DMS 273 treated with DMSO at 0.1 percent for 48 hours (cell line): ENCODE results near the gene ANAPC15.

Experiments used
- DNase-seq: peaks from one replicate; lab custom pipeline; 2025; lab: John Stamatoyannopoulos, UW

Gene ANAPC15

DNA sequence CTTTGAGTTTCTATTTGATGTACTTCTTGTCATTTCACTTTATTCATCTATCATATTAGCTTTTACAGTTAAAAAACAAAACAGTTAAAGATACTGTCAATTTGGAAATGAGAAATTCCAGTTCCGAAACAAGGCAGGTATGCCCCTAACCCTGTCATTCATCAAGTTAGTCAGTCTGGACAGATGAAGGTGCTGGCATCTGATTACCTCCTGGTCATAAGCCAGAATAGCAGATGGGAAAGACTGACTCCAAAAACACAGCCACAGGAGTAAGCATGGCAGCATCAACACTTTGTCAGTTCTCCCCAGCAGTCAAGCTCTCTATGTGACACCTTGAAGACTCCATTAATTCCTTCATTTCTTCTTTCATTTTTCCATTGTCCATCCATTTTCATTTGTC, 27.5 kb downstream of the ANAPC15 start:
- DNase-seq: peak; percentile 67

- DNase-seq: no peak
Observed at GRCh38 chr11:72084076-72084475, 28.4 kb downstream of the ANAPC15 start.

DNA sequence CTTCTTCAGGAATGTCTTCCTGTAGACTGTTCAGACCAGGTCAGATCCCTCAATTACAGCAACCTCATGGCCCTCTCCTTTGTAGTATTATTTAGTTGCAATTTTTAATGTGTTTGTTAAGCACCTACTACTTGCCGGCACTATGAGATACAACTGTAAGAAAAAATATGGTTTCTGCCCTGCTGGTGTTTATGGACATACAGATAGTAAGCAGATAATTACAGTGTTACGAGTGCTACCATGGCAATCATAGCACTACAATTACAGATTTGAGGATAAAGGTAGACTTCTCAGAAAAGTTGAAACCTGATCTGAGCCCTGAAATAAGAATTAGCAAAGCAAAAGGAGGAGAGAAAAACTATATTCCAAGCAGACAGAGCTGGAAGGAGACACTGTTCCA, 29.1 kb downstream of the ANAPC15 start:
- DNase-seq: no peak

- no peak for DNase-seq
Observed at GRCh38 chr11:72081821-72082453, 30.6 kb downstream of the ANAPC15 start.

- no peak for DNase-seq
Observed at GRCh38 chr11:72081184-72081644, 31.3 kb downstream of the ANAPC15 start.

DNA sequence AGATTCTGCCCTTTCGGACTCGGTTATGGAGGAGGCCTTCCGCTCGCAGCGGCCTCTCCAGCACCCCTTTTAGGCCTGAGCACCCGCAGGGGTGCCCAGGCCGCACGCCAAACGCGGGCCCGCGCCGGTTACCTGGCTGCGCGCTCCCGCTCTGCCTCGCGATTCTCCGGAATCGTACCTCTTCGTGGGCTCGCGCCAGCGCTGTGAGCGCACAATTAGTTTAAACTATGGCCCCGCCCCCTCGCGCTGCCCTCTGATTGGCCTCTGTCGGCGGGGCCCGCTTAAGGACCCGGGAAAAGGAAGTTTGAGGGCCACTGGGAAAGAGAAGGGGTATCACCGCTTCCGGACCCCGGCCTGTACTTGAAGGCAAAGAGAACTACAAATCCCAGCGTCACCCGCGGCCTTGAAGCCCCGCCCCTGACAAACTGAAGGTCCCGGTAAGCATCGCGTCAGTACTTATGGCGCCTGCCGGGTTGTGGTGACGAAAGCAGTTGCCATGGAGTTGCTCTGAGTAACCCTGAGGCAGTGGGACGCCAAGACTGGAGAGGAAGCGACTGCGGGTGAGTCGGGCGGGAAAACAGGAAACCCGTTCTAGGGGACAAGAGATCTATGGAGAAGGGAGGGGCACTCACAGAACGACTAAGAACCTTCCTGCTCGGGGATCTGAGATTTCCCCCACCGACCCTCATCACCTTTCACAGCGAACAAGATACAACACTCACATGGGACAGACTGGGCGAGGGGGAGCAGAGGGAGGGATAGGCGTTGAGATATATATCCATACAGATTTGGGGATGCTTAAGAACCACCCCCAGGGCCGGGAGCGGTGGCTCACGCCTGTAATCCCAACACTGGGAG, 31.9 kb downstream of the ANAPC15 start, which contains the start of the genes LRRC51 and NUMA1:
TSS of gene LRRC51 (plus strand) at position 525 of the 858 bp plus-strand sequence. CDS start 8,234 bp downstream, outside the sequence.
TSS of gene NUMA1 (minus strand) at position 217 of the 858 bp plus-strand sequence. CDS start 44,599 bp downstream, outside the sequence.
- DNase-seq: peak; percentile 99

GRCh38 chr11:72079819-72080325, 32.6 kb downstream of the ANAPC15 start:
- peak; percentile 46 for DNase-seq

DNA sequence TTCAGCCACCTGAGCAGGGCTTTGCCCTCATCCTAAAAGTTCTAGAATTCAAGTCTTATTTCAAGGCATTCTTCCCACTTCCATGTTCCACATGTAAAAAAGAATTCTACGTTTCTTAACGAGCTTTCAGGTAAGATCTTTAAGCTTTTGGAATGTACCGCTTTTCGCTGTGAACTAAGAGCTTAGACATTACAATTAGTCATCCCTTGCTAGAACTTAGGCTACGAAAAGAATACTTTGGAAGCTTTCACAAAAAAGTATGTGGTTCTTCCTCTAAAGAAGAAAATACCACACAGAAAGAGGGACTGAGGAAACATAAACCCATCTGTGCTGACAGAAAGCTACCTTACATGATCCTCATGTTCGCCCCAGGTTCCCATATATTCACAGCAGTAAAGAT, 34.0 kb downstream of the ANAPC15 start:
- DNase-seq: no peak

DNA sequence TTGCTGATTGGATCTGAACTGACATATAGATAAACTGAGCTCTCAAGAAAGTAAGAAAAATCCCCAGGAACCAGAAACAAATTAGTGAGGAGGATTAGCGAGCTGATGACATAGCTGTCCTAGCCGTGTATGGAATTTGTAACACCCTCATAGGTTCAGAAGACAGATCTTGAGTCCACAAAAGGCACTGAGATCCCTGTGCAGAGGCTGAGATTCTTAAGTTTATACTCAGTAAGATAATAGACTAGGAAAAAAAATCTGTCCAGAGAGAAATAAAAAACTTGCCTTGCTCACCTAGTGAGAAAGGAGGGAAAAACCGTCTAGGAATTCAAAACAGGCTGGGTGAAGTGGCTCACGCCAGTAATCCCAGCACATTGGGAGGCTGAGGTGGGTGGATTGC, 36.7 kb downstream of the ANAPC15 start:
- no peak for DNase-seq

- no peak for DNase-seq
Observed at GRCh38 chr11:72075109-72075508, 37.4 kb downstream of the ANAPC15 start.

DNA sequence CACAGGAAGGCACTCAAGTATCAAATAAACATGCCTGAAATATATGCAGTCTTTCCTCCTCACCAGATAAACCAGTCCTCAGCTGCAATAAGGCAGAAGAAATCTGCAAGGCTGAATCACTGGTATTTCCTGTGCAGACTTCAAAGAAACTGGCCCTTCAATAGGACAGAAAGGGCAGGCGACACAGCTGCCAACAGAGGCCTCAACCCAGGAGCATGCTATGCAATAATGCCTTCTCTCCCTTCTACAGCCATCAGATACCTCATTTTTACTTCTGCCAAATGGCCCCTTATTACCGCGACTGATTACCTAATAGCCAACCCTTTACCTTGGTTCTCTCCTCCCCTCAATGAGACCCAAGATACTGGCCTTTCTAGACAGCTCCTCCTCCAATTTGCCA, 40.1 kb downstream of the ANAPC15 start:
- no peak for DNase-seq

DNA sequence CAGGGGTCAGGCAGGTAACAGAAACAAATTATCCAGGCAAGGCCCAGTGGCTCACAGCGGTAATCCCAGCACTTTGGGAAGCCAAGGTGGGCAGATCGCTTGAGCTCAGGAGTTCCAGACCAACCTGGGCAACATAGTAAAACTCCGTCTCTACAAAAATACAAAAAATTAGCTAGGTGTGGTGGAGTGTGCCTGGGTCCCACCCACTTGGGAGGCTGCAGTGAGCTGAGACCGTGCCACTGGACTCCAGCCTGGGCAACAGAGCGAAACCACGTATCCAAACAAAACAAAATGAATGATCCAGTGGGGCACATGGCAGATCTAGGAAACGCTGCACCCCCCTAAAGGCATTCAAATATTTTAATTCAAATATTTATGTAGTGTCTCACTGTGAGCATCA, 42.0 kb downstream of the ANAPC15 start:
- DNase-seq: no peak

DNA sequence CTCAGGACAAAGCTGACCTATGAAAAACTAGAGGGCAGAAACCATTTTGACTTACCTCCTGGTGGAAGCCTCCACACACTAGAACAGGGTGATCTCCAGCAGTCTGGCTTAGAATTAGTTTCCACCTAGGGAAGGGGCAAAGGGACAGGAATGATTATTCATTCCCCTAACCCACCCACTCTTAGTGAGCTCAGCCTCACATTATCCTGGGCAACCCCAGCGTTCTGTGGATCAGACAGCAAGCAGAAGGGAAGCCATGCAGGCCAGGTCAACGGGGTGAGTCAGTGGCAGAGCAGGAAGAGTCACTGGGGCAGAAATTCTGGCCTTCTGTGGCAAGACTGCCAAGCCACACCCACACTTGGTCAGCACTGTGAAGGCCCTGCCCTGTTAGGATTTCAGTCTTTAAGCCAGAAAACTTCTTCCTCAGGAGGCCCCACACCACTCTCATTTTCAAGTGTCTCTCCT, 42.7 kb downstream of the ANAPC15 start:
- no peak for DNase-seq

DNA sequence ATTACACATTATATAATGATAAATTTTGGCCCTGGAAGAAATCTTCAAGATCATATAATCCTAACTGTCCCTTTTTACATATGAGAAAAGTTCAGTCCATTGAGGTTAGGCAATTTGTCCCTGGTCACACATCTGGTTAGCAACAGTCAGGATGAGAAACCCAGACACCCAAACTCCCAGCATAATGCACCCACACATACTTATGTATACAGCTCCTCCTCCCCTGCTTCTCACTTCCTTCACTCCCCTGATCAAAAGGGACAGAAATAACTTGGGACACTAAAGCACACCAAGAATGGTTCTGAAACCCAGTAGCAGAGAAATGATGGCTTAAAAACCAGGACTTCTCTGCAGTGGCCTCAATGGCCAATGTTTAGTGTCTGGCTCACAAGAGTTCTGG, 43.3 kb downstream of the ANAPC15 start:
- DNase-seq: no peak

GRCh38 chr11:72067676-72068075, 44.8 kb downstream of the ANAPC15 start:
- DNase-seq: no peak

GRCh38 chr11:72067266-72067665, 45.2 kb downstream of the ANAPC15 start:
- no peak for DNase-seq

GRCh38 chr11:72066855-72067254, 45.6 kb downstream of the ANAPC15 start:
- no peak for DNase-seq

- no peak for DNase-seq
Observed at GRCh38 chr11:72061739-72062396, 50.6 kb downstream of the ANAPC15 start.
